HEK293 (cell line): Measurements from ENCODE around the gene SPEF1.

ENCODE experiments used
- CTCF ChIA-PET: fragments of 350-600 bp; formaldehyde crosslinking; extraction: SDS; loops from one replicate; lab custom pipeline; 2021; ENCODE audit warnings: antibody characterized with exemption; lab: Yijun Ruan, JAX
- POLR2A ChIA-PET: fragments of 300-600 bp; formaldehyde crosslinking; extraction: SDS; loops from one replicate; lab custom pipeline; 2020; ENCODE audit warnings: antibody characterized with exemption, inconsistent platforms; lab: Yijun Ruan, JAX
- H3K27ac ChIP-seq: fragments of 200-500 bp; sonication (Bioruptor generic); 2 replicates; pipeline ENCODE4 v1.5.1; 2014; ENCODE audit warnings: low read depth, low read length, control low read depth, inconsistent platforms; ENCODE audit errors: extremely low read depth
- H3K36me3 ChIP-seq, 2 experiments: fragments of 200-500 bp in 1 of 2; sonication (Bioruptor generic) in 1 of 2; 1 replicate in 1 of 2; 2 replicates in 1 of 2; pipeline ENCODE4 v1.5.1; 2014 to 2017; ENCODE audit warnings: inconsistent platforms in 2 of 2, low read length in 2 of 2; ENCODE audit not compliant: control insufficient read depth in 2 of 2, insufficient read depth in 1 of 2
- H3K4me1 ChIP-seq: fragments of 200-500 bp; sonication (Bioruptor generic); 2 replicates; pipeline ENCODE4 v1.5.1; 2014; ENCODE audit warnings: mild to moderate bottlenecking, low read length, inconsistent platforms; ENCODE audit not compliant: control insufficient read depth, insufficient read depth
- H3K4me3 ChIP-seq: 2 replicates; pipeline ENCODE4 v1.5.1; 2011; ENCODE audit warnings: low read depth, mild to moderate bottlenecking, control low read depth, low read length, moderate library complexity
- H3K9me3 ChIP-seq: fragments of 200-500 bp; sonication (Bioruptor generic); 2 replicates; pipeline ENCODE4 v1.5.1; 2014; ENCODE audit warnings: low read depth, low read length, inconsistent platforms; ENCODE audit not compliant: control insufficient read depth, insufficient read depth
- HOXC10 ChIP-seq: sonication (generic); formaldehyde crosslinking; IDR thresholded peaks from 2 replicates; pipeline ENCODE4 v1.8.1; 2023; ENCODE audit warnings: mild to moderate bottlenecking, missing genetic modification reagents
- PRDM2 ChIP-seq: fragments of 450-650 bp; formaldehyde crosslinking; IDR thresholded peaks from 2 replicates; pipeline ENCODE4 v1.5.1; 2016; ENCODE audit warnings: missing biosample characterization, missing genetic modification characterization, borderline replicate concordance
- TSHZ1 ChIP-seq: fragments of 450-650 bp; formaldehyde crosslinking; IDR thresholded peaks from 2 replicates; pipeline ENCODE4 v1.5.1; 2016; ENCODE audit warnings: missing biosample characterization, missing genetic modification characterization, borderline replicate concordance
- ZNF18 ChIP-seq: fragments of 450-650 bp; formaldehyde crosslinking; IDR thresholded peaks from 2 replicates; pipeline ENCODE4 v1.5.1; 2016; ENCODE audit warnings: missing biosample characterization, missing genetic modification characterization
- ZNF214 ChIP-seq: fragments of 450-650 bp; formaldehyde crosslinking; IDR thresholded peaks from 2 replicates; pipeline ENCODE4 v1.5.1; 2017; ENCODE audit warnings: missing biosample characterization, mild to moderate bottlenecking, missing genetic modification characterization, borderline replicate concordance
- ZNF23 ChIP-seq: fragments of 450-650 bp; formaldehyde crosslinking; IDR thresholded peaks from 2 replicates; pipeline ENCODE4 v1.5.1; 2016; ENCODE audit warnings: missing biosample characterization, missing genetic modification characterization, borderline replicate concordance
- ZNF341 ChIP-seq: fragments of 450-650 bp; formaldehyde crosslinking; IDR thresholded peaks from 2 replicates; pipeline ENCODE4; 2016; ENCODE audit warnings: low read depth, missing biosample characterization, missing genetic modification characterization
- ZNF549 ChIP-seq: fragments of 450-650 bp; IDR thresholded peaks from 2 replicates; pipeline ENCODE4 v1.5.1; 2018; ENCODE audit warnings: missing biosample characterization, missing genetic modification characterization, mild to moderate bottlenecking, inconsistent platforms, moderate library complexity
- ZNF571 ChIP-seq: fragments of 450-650 bp; formaldehyde crosslinking; IDR thresholded peaks from 2 replicates; pipeline ENCODE4 v1.5.0; 2017; ENCODE audit warnings: missing biosample characterization, missing genetic modification characterization
- ZNF621 ChIP-seq: fragments of 450-650 bp; formaldehyde crosslinking; IDR thresholded peaks from 2 replicates; pipeline ENCODE4 v1.5.1; 2017; ENCODE audit warnings: missing biosample characterization, missing genetic modification characterization
- ZSCAN16 ChIP-seq: fragments of 450-650 bp; formaldehyde crosslinking; IDR thresholded peaks from 2 replicates; pipeline ENCODE4 v1.5.1; 2016; ENCODE audit warnings: missing biosample characterization, missing genetic modification characterization
- TF ChIP-seq, protein P1 (sequence below): fragments of 450-650 bp; formaldehyde crosslinking; optimal IDR thresholded peaks from 2 replicates; pipeline ENCODE3; 2016; ENCODE audit warnings: missing biosample characterization, mild to moderate bottlenecking, missing genetic modification characterization
- TF ChIP-seq, protein P2 (sequence below): fragments of 450-650 bp; formaldehyde crosslinking; IDR thresholded peaks from 2 replicates; pipeline ENCODE4 v1.5.1; 2016; ENCODE audit warnings: missing biosample characterization, missing genetic modification characterization
- TF ChIP-seq, protein P3 (sequence below): fragments of 450-650 bp; formaldehyde crosslinking; IDR thresholded peaks from 2 replicates; pipeline ENCODE4; 2016; ENCODE audit warnings: missing biosample characterization, missing genetic modification characterization

SPEF1 gene

GRCh38 chr20:3800878-3801260, 19.6 kb upstream of the SPEF1 start:
- TF ChIP-seq, protein P1, sequence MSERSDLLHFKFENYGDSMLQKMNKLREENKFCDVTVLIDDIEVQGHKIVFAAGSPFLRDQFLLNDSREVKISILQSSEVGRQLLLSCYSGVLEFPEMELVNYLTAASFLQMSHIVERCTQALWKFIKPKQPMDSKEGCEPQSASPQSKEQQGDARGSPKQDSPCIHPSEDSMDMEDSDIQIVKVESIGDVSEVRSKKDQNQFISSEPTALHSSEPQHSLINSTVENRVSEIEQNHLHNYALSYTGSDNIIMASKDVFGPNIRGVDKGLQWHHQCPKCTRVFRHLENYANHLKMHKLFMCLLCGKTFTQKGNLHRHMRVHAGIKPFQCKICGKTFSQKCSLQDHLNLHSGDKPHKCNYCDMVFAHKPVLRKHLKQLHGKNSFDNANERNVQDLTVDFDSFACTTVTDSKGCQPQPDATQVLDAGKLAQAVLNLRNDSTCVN, result no peak
- TF ChIP-seq ZNF549 (tag by site-specific recombination) (no peak), ZNF23 (tag by site-specific recombination) (no peak), HOXC10 (no peak), ZNF214 (tag by site-specific recombination) (no peak), ZNF621 (tag by site-specific recombination) (no peak), ZNF571 (tag by site-specific recombination) (no peak), TSHZ1 (tag by site-specific recombination) (no peak), ZNF341 (tag by site-specific recombination) (no peak)
- H3K27ac ChIP-seq, result no peak overlapping the region
- H3K9me3 ChIP-seq, result no peaks in the 10 kb centered on the region
- peaks cover 23 to 85% of the 10 kb centered on the region in 2 experiments for H3K36me3 ChIP-seq
- H3K4me3 ChIP-seq, result no peak overlapping the region
- ChIA-PET POLR2A (interaction anchor here (1.1 to 2.0 kb wide), 3 partner anchors 13 to 25 kb away, joined by 3 to 7 read pairs (median 6); no protein-coding TSS in a partner anchor), CTCF (interaction anchor here (1.1 to 1.6 kb wide), 2 partner anchors 19 to 52 kb away, joined by 4 to 10 read pairs; partner anchors contain the start of gene AP5S1)
- peaks cover 12% of the 10 kb centered on the region for H3K4me1 ChIP-seq

DNA sequence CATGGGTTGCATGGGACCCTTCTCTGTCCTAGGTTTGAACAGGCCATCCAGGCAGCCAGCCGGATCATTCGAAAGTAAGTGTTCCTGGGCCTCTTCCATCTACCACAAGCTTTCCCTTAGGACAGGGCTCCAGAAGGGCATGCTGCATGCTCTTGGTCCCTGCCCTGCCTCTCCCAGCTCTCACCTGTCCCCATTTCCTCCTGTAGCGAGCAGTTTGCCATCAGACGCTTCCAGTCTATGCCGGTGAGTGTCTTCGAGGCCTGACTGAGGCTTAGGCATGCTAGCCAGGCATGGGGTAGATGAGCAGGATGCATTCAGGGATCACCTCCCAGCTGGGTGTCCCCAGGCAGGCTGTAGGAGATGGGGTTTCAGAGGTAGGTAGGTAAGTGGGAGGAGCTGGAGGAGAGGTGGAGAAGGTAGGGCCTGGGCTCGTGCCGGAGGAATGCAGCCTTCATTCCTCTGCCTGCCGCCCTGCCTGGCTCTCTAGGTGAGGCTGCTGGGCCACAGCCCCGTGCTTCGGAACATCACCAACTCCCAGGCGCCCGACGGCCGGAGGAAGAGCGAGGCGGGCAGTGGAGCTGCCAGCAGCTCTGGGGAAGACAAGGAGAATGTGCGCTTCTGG, 19.1 kb upstream of the SPEF1 start:
- CTCF ChIA-PET, result interaction anchor here (1.1 to 1.6 kb wide), 3 partner anchors 13 to 52 kb away, joined by 3 to 10 read pairs (median 4); partner anchors contain the start of gene AP5S1
- POLR2A ChIA-PET, result interaction anchor here (0.6 to 2.0 kb wide), 5 partner anchors 10 to 26 kb away, joined by 3 to 7 read pairs (median 4); no protein-coding TSS in a partner anchor
- TF ChIP-seq PRDM2 (tag by site-specific recombination) (no peak), ZSCAN16 (tag by site-specific recombination) (no peak), ZNF18 (no peak)
- TF ChIP-seq, protein P2, sequence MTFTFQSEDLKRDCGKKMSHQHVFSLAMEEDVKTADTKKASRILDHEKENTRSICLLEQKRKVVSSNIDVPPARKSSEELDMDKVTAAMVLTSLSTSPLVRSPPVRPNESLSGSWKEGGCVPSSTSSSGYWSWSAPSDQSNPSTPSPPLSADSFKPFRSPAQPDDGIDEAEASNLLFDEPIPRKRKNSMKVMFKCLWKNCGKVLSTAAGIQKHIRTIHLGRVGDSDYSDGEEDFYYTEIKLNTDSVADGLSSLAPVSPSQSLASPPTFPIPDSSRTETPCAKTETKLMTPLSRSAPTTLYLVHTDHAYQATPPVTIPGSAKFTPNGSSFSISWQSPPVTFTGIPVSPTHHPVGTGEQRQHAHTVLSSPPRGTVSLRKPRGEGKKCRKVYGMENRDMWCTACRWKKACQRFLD, result no peak
- TF ChIP-seq, protein P3, sequence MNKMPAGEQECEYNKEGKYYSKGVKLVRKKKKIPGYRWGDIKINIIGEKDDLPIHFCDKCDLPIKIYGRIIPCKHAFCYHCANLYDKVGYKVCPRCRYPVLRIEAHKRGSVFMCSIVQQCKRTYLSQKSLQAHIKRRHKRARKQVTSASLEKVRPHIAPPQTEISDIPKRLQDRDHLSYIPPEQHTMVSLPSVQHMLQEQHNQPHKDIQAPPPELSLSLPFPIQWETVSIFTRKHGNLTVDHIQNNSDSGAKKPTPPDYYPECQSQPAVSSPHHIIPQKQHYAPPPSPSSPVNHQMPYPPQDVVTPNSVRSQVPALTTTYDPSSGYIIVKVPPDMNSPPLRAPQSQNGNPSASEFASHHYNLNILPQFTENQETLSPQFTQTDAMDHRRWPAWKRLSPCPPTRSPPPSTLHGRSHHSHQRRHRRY, result no peak

More for the DNA sequence above, 19.1 kb upstream of the SPEF1 start:
- Histone ChIP-seq H3K36me3 (peaks cover 23 to 80% of the 10 kb centered on the region in 2 experiments), H3K4me3 (no peak overlapping the region), H3K4me1 (peaks cover 12% of the 10 kb centered on the region), H3K9me3 (no peaks in the 10 kb centered on the region), H3K27ac (no peak overlapping the region)
